A549 (cell line): ENCODE measurements around the gene HRC.

Source experiments
- CTCF ChIP-seq: fragments of >200 bp; sonication (Bioruptor Twin); formaldehyde crosslinking; IDR thresholded peaks from 3 replicates; pipeline ENCODE4 v1.5.1; 2016
- JUN ChIP-seq, 2 experiments: fragments of >200 bp; sonication (Bioruptor Twin); formaldehyde crosslinking; IDR thresholded peaks; 2 replicates in 1 of 2; 3 replicates in 1 of 2; pipeline ENCODE4 v1.6.1; 2016 to 2017
- KDM1A ChIP-seq: fragments of 200-600 bp; sonication (generic); IDR thresholded peaks from 2 replicates; pipeline ENCODE4 v1.6.1; 2016; ENCODE audit warnings: low read depth, mild to moderate bottlenecking
- TF ChIP-seq, protein P1 (sequence below): IDR thresholded peaks from 2 replicates; pipeline ENCODE4 v1.6.1; 2012

GRCh38 chr19:49142866-49143335 is 12.3 kb downstream of the HRC start:
- TF ChIP-seq CTCF (no peak), KDM1A (no peak), JUN (IDR thresholded peaks at IDR 0.05) (no peak)
- TF ChIP-seq, protein P1, sequence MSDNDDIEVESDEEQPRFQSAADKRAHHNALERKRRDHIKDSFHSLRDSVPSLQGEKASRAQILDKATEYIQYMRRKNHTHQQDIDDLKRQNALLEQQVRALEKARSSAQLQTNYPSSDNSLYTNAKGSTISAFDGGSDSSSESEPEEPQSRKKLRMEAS = peak; percentile 63
